NCI-H2107 treated with DMSO at 0.1 percent for 48 hours (cell line): ENCODE measurements around the gene ZNF575.
A peak's percentile ranks its signal among the peaks of the same experiment; 100 is the strongest.

ENCODE experiments used
- DNase-seq: peaks from one replicate; lab custom pipeline; 2025; ENCODE audit not compliant: unreplicated experiment; lab: John Stamatoyannopoulos, UW

ZNF575 gene, protein sequence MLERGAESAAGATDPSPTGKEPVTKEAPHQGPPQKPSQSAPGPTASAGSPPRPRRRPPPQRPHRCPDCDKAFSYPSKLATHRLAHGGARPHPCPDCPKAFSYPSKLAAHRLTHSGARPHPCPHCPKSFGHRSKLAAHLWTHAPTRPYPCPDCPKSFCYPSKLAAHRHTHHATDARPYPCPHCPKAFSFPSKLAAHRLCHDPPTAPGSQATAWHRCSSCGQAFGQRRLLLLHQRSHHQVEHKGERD

DNA sequence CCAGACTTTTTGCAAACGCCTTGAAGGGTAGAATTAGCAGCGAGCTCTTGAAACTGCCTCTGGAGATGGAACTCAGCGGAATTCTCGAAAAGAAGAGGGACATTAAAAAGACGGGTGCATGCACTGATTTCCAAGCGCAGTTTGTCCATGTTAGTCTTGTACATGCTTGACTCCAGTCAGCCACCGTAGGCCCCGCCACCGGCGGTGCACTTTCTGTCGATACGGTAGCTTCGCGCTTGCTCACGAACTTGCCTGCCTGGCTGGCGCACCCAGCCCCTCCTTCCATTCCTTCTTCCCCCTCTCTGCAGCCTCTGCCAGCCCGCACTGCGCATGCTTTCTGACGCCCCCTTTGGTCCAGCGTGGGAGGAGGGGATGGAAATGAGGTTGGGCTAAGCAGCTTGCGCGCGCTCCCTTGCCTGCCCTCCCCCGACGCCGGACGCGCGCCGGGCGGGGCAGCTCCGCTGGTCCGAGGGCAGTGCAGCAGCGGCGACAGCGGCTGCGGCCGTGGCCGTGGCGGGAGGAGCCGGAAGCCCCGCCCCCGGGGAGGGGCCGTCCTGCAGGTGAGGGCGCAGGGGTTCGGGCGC lies at the start of gene ZNF575:
Gene ZNF575 (plus strand): TSS at position 227 of the 584 bp plus-strand sequence. CDS start 1,235 bp downstream, outside the sequence.
- peak; percentile 57 for DNase-seq

DNA sequence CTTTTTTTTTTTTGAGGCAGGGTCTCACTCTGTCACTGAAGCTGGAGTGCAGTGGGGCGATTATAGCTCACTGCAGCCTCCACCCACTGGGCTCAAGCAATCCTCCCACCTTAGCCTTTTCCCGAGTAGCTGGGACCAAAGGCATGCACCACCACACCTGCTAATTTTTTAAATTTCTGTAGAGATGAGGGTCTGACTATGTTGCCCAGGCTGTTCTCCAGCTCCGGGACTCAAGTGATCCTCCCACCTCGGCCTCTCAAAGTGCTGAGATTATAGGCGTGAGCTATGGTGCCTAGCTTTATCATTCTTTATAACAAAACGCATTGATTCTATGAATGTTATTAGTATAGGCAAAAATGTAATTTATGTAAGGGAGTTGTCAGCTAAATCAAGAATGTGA lies 49.7 kb upstream of the ZNF575 start:
- DNase-seq = no peak

DNA sequence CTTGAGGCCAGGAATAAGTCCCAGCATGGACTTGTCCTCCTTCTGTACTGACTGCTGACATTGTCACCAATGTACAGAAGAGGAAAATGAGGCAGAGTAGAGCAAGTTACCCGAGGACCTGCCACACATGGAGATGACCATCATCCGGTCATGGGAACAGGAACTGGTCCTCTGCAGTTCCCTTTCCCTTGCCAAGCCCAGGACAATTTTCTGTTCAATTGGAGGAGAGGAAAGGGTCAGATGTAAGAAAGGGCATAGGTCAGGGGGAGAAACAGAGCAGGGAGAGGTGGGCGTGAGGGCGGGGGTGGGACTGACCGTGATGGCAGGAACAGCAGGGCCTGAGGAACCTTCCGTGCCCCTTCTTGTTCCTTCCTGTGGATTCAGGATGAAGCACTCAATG lies 47.0 kb upstream of the ZNF575 start:
- no peak for DNase-seq

DNA sequence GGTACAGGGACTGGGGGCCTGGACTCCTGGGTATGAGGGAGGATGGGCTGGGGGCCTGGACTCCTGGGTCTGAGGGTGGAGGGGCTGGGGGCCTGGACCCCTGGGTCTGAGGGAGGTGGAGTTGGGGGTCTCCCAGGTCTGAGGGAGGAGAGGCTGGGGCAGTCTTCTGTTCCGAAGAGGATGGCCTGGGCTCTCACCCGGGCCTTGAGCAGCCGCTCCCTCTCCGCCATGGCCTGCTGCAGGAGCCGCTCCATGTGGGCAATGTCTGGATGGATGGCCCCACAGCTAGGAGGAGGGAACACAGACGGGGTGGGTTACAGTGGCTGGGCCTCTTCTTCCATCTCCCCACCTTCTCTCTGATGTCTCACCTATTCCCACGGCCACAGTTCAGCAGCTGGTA lies 46.6 kb upstream of the ZNF575 start:
- no peak for DNase-seq

DNA sequence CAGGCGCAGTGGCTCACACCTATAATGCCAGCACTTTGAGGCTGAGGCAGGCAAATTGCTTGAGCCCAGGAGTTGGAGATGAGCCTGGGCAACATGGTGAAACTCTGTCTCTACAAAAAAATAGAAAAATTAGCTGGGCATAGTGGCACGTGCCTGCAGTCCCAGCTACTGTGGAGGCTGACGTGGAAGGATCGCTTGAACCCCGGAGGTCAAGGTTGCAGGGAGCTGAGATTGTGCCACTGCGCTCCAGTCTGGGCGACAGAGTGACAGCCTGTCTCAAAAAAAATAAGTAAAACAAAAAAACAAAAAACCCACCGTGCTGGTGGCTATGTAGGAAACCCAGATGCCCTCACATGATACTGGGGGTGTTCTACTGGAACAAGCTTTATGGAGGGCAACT lies 44.8 kb upstream of the ZNF575 start:
- DNase-seq = no peak

DNA sequence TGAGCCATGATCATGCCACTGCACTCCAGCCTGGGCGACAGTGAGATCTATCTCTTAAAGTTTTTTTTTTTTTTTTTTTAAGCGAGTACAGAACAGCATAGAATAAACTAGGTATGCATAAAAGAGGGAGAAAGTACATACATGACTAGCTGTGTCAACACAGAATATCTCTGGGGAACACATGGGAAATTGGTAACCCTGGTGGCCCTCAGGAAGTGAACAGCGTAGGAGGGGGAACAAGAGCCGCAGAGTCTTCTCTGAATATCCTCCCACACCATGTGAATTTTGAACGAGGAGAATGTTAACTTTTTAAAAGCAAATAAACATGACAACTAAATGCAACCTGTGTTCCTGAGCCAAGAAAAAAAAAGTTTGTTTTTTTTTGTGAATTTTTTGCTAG lies 43.7 kb upstream of the ZNF575 start:
- no peak for DNase-seq

DNA sequence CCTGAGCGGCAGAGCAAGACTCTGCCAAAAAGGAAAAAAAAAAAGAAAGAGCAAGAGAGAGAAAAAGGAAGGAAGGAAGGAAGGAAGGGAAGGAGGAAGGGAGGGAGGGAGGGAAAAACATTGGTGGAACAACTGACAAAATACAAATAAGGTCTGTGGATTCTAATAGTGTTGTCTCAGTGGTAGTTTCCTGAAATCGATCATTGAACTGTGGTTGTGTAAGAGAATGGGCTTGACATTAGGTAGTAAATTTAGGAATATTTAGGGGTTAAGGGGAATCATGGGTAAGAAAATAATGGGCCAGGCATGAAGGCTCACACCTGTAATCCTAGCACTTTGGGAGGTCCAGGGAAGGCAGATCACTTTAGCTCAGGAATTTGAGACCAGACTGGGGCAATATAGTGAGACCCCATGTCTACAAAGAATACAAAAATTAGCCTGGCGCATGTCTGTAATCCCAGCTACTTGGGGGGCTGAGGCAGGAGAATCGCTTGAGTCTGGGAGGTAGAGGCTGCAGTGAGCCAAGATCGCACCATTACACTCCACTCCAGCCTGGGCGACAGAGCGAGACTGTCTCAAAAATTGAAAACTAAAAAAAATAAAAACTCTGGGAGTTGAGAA lies 42.9 kb upstream of the ZNF575 start:
- DNase-seq = no peak

DNA sequence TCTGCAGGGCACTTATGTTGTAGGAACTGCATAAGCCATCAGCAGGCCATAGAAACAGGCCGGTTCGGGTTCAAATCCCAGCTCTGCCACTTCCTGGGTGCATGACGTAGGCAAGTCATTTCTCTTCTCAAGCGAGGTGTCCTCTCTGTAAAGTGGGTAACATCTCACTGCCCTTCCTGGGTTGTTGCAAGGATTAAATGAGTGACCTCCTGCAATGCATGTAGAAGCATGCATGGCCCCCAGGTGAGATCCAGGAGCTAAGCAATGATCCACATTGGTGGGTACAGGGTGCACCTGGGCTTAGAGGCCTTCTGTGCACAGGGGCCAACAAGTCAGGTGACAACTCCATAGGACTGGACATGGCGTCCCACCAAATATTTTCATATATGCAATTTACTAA lies 42.2 kb upstream of the ZNF575 start:
- DNase-seq = no peak

DNA sequence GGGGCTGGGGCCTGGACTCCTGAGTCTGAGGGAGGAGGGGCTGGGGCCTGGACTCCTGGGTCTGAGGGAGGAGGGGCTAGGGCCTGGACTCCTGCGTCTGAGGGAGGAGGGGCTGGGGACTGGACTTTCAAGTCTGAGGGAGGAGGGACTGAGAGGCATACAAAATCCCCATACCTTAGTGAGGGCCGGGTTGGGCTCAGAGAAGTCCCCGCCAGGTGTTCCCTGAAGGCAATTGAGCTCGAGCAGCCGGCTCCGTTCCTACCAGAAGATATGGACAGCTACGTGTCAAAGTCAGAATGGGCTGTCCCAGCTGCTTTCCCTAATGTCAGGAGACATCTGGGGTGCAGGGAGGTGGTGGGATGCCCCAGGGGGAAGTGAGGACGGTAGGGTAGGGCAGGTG lies 37.9 kb upstream of the ZNF575 start:
- no peak for DNase-seq

DNA sequence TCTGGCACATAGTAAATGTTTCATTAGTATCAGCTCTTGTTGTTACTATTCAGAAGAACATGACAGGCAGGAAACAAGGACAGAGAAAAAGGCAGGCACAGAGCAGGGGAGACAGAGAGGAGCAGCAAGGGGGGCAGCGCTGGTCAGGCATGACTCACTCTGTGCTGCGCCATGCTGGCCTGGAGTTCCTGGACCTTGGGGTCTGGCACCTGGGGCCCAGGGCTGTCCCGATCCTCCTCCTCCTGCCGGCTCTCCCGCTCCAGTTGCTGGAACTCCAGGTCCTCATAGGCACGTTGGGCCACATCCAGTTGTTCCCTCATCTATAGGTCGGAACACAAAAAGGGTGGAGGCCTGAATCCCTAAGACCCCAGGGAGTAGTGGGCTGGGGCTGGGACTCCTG lies 36.0 kb upstream of the ZNF575 start:
- no peak for DNase-seq

DNA sequence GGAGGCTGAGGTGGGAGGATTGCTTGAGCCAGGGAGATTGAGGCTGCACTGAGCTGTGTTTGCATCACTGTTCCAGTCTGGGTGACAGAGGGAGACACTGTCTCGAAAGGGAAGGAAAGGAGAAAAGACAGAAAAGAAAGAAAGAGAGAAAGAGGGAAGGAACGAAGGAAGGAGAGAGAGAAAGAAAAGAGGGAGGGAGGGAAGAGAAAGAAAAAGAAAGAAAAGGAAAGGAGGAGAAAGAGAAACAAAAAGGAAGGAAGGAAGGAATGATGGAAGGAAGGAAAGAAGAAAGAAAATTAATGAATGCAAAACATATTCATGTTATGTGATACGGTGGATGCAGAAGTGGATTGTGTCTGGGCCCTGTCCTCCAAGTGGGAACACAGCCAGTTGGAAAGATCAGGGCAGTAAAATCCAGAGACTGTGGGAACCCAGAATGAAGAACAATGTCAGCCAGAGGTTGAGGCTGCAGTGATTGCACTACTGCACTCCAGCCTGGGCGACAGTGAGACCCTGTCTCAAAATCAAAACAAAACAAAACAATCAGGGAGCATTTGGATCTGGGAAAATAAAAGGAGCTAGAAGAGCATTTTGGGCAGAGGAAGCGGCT lies 34.6 kb upstream of the ZNF575 start:
- DNase-seq = no peak

DNA sequence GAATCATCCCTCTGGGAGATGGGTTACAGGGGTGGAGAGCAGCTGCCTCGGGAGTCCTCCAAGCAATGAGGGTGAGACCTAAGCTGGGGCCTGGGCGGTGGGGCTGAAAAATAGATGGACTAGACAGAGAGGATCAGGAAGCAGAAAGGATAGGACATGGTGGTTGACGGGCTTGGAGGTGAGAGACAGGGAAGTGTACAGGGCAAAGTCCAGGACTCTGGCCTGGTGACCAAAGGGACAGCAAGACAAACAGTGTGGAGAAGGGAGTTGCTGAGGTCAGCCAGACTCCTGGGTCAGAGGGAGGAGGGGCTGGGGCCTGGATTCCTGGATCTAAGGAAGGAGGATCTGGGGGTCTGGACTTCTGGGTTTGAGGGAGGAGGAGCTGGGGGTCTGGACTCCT lies 33.9 kb upstream of the ZNF575 start:
- no peak for DNase-seq

DNA sequence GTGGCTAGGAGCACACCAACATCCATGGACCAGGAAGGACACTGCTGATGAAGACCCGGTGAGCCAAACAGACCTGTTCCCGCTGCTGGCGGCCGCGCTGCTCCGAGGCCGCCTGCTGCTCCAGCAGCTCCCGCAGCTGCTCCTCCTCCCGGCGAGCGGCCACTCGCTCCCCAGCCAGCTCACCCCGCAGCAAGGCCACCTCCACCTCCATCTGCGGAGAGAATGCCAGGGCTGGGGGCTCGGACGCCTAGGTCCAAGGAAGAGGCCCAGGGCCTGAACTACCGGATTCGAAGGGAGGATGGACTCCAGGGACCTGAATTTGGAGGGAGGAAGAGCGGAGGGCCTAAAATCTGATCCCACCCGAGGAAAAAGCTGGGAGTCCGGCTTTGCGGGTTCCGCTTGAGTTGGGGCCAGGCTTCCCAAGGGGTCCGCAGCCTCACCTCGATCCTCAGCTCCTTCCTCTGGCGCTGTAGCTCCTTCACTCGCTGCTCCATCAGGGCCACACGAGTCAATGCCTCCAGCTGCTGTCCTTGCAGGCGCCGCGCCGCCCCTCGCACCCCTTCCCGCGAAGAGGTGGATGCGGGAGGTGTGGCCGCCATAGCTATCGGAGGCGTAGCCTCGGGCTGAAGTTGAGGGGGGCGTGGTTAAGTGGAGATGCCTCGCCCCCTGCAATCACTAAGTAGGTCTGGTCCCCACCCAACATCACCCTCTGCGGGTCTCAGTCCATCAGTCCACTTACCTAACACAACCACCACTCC lies 31.1 kb upstream of the ZNF575 start:
- no peak for DNase-seq

DNA sequence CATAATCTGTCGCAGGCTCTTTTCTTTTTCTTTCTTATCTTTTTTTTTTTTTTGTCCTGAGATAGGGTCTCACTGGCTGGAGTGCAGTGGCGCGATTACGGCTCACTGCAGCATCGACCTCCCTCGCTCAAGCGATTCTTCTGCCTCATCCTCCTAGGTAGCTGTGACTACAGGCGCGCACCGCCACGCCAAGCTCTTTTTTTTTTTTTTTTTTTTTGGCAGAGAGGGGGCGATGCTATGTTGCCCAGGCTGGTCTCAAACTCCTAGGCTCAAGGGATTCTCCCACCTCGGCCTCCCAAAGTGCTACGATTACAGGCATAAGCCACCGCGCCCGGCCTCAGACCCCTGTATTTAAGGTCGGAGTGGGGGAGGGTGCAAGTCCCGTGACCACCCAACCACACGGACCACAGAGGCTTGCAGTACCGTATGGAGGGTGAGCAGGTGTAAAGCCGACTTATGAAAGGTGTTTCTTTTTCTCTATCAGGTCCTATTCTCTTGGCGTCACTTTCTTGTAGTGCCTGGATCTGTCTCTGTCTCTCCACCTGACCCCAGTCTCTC lies 30.5 kb upstream of the ZNF575 start:
- DNase-seq = no peak

DNA sequence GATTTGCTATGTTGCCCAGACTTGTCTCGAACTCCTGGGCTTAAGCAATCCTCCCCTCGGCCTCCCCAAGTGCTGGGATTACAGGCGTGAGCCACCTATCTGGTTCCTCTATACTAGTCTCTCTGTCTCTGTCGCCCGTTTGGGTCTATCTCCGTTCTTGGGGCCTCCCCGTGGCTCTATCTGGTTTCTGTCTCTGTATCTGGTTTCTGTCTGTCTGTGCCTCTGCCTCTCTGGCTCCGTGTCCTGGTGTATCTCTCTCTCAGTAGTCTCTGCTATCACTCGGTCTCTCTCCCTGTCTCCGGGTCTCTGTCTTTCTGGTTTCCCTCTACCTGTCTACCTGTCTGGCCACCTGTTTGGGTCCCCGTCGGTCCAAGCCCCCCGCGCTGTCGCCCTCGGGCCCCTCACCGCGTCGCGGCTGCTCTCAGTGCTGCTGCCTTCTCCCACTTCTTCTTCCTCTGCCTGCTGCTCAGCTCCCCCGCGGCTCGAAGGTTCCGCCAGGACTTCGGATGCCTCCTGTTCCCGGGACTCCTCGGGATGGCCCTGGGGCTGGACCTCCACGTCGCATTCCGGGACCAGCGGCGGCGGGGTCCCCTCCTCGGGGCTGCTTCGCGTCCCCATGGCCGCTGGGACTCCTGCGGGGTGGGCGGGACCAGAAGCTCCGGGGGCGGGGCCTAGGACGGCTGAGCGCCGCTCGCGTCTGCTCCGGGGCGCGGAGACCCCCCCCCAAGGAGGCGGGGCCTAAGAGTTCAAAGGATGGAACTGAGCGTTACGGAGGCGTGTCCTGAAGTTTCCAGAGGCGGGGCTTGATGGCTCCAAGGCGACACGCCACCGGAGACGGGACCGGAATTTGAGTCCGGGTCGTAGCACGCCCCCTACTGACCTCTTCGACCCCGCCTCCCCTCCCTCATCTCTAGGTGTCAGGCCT lies 29.2 kb upstream of the ZNF575 start:
- DNase-seq = no peak

DNA sequence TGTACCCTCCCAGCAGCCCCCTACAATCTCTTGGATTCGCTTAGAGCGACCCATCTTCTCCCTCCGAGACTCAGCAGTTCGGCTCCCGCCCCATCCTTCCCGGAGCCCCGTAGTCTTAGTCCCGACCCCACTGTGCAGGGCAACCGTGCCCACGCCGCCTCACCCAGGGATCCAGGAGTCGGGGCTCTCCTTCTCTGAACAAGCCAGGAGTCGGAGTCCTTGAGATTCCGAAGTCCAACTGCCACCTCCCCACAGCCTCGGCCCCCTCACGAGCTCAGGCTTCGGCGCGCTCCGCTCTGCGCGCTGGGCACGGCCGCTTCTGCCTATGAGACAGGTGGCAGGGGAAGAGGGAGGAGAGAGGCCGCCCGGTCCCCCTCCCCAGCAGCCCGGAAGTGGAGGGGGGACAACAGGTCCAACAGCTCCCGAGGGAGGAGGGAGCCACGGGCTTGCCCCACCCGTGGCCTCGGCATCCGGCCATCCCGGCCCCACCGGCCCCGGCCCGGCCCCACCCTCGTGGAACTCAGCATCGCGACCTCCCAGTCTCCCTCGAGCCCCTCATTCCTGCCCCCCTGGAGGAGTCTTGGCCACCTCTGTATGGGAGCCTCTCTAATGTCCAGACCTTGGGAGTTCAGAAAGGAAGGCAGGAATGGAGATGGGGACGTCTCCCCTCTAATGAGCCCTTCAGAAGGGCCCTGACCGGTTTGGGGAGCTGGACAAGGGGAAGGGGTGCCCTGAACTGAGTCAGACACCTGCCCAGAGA lies 28.4 kb upstream of the ZNF575 start, which contains the start of gene PHLDB3:
Gene PHLDB3 (minus strand): TSS at position 321 of the 760 bp plus-strand sequence. CDS start 628 bp downstream, outside the sequence.
- DNase-seq = no peak

DNA sequence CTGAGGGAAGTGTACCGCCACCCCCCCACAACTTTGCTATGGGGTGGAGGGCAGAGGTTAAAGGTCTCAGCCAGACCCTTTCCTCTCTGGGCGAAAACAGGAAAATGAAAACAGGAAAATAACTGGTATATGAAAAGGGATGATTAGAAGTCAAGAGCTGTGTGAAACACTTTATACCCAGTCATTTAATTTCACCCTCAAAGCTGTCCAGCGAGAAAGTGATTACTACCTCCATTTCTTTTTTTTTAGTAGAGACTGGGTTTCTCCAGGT lies 27.9 kb upstream of the ZNF575 start:
- no peak for DNase-seq

DNA sequence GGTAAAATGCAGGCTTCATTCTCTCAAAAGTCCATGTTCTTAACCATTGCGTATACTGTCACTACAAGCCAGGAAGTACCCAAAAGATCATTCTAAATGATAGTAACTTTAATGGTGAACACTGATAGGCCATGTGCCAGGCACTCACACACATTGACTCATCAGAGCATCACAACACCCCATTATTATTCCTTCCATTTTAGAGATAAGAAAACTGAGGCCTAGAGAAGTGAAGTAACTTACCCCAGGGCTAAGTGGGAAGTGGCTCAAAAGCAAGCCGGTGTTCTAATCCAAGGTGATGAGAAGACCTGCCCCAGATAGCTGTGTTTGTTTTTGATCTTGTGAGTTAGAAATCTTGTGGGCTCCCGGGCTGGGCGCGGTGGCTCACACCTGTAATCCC lies 27.0 kb upstream of the ZNF575 start:
- no peak for DNase-seq

DNA sequence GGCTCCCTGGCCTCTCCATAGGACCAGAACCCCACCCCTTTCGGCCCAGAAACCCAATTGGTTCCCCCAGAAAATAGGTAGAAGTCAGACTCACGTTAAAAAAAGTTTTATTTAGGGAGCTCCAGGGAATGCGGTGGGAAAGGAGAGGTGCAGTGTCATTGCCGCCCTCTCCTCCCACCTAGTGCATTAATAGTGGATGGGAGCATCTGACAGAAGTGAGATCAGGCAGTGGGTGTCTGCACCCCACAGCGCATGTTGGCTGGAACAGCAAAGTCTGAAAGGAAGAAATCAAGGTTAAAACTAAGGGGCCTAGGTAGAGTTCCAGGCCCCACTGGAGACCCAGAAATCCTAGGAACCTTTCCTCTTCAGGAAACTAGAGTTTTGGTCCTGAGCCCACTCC lies 26.4 kb upstream of the ZNF575 start:
- DNase-seq = no peak

DNA sequence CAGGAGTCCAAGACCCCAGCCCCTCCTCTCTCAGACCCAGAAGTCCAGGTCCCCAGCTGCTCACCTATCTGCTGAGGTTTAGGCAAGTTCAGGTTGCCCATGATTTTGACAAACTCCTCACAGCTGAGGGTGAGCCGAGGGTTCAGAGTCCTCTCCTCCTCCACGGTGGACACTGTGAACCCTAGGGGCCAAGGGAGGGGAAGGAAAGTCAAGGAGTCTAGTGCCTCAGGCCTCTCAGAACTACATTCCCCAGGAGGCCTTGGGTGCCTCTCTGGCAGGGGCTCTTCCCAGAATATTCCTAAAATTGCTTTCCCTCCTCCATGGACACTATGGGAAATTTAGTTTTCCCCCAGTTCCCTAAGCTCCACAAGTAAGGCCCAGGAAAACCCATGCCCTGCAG lies 25.1 kb upstream of the ZNF575 start:
- DNase-seq = no peak
